ENCODE data around the gene DLGAP1. TPM values are rescaled to one million over a fixed set of nuclear protein-coding genes. Genes with fewer than 3 reads are reported as not detected.
A peak's percentile ranks its signal among the peaks of the same experiment; 100 is the strongest.

Gene DLGAP1
- total RNA-seq, 1 donor from 2014 or later: 0.05 TPM

GRCh38 chr18:4453567-4453873, 1.6 kb downstream of the DLGAP1 start:
- no peaks in the 10 kb centered on the region for H3K9me3 ChIP-seq (replicated peaks)
- no peak for DNase-seq
- TF ChIP-seq, protein P1, sequence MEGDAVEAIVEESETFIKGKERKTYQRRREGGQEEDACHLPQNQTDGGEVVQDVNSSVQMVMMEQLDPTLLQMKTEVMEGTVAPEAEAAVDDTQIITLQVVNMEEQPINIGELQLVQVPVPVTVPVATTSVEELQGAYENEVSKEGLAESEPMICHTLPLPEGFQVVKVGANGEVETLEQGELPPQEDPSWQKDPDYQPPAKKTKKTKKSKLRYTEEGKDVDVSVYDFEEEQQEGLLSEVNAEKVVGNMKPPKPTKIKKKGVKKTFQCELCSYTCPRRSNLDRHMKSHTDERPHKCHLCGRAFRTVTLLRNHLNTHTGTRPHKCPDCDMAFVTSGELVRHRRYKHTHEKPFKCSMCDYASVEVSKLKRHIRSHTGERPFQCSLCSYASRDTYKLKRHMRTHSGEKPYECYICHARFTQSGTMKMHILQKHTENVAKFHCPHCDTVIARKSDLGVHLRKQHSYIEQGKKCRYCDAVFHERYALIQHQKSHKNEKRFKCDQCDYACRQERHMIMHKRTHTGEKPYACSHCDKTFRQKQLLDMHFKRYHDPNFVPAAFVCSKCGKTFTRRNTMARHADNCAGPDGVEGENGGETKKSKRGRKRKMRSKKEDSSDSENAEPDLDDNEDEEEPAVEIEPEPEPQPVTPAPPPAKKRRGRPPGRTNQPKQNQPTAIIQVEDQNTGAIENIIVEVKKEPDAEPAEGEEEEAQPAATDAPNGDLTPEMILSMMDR (IDR thresholded peaks at IDR 0.05; ENCODE audit: borderline replicate concordance): no peak
- intact Hi-C loops (cut with micrococcal nuclease): no loop called here
- peak overlapping the region; percentile 58 for H3K4me3 ChIP-seq
- no peak overlapping the region for H3K27ac ChIP-seq (replicated peaks)
- H3K4me1 ChIP-seq: peaks cover 19% of the 10 kb centered on the region
- H3K27me3 ChIP-seq (ENCODE audit: low read depth): peaks cover 86% of the 10 kb centered on the region
- H3K36me3 ChIP-seq: no peaks in the 10 kb centered on the region

DNA sequence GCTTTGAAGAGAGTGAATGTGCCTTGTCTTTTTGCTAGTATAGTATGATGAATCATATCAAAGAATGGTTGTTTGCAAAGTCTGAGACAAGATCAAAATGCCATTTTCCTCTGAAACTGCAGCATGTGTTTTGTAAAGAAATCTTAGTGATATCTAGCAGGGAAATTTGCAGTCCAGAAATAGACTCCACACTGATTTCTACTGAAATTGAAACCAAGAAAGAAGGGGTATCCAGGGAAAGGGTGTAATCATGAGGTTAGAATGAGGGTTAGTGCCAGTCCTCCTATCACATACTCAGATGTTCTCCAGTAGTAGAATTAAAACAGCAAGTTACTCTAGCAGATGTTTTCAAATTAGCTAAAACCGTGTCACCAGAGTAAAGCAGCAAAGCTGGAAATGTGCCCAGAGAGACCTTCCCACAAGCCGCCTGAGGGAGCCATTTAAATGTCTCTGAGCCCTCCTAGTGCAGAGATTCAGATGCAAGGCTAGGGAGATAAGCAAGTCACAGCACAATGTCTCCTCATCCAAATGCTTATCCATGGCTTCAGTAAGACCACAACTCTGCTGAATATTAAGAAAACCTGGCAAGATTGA, 4.9 kb downstream of the DLGAP1 start:
- Histone ChIP-seq H3K9me3 (replicated peaks) (no peaks in the 10 kb centered on the region), H3K27me3 (ENCODE audit: low read depth) (peaks cover 52% of the 10 kb centered on the region), H3K4me1 (peaks cover 14% of the 10 kb centered on the region), H3K36me3 (no peaks in the 10 kb centered on the region), H3K4me3 (no peak overlapping the region), H3K27ac (replicated peaks) (no peak overlapping the region)
- TF ChIP-seq, protein P1 (IDR thresholded peaks at IDR 0.05; ENCODE audit: borderline replicate concordance): no peak
- intact Hi-C loops (cut with micrococcal nuclease): no loop called here
- DNase-seq: no peak

GRCh38 chr18:4445902-4446301, 9.2 kb downstream of the DLGAP1 start:
- DNase-seq: no peak
- intact Hi-C loops (cut with micrococcal nuclease): no loop called here
- H3K9me3 ChIP-seq (replicated peaks): no peaks in the 10 kb centered on the region
- no peaks in the 10 kb centered on the region for H3K4me1 ChIP-seq
- H3K4me3 ChIP-seq: no peak overlapping the region
- H3K27ac ChIP-seq (replicated peaks): no peak overlapping the region
- no peaks in the 10 kb centered on the region for H3K36me3 ChIP-seq
- peaks cover 10% of the 10 kb centered on the region for H3K27me3 ChIP-seq (ENCODE audit: low read depth)
- TF ChIP-seq, protein P1 (IDR thresholded peaks at IDR 0.05; ENCODE audit: borderline replicate concordance): no peak

DNA sequence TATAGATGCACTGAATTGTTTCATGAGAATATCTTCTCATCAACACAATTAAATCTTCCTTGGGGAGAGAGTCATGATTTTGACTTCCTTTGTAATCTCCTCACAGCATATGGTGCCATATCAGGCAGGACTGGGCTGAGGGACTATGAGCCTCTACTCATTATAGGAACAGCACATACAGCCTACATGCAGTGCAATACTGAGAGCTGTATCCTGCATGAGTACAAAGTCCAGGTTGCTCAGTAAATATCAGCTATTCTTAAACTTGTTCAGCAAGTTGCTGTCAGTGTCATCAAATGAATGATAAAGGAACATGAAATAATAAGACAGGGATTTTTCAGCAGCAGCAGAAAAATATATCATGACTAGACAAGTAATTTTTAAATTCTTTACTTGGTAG, 10.8 kb downstream of the DLGAP1 start:
- TF ChIP-seq, protein P1 (IDR thresholded peaks at IDR 0.05; ENCODE audit: borderline replicate concordance): no peak
- Histone ChIP-seq H3K4me1 (no peaks in the 10 kb centered on the region), H3K4me3 (no peak overlapping the region), H3K27ac (replicated peaks) (no peak overlapping the region), H3K36me3 (no peaks in the 10 kb centered on the region), H3K27me3 (ENCODE audit: low read depth) (no peaks in the 10 kb centered on the region), H3K9me3 (replicated peaks) (no peaks in the 10 kb centered on the region)
- intact Hi-C loops (cut with micrococcal nuclease): no loop called here
- DNase-seq: no peak

DNA sequence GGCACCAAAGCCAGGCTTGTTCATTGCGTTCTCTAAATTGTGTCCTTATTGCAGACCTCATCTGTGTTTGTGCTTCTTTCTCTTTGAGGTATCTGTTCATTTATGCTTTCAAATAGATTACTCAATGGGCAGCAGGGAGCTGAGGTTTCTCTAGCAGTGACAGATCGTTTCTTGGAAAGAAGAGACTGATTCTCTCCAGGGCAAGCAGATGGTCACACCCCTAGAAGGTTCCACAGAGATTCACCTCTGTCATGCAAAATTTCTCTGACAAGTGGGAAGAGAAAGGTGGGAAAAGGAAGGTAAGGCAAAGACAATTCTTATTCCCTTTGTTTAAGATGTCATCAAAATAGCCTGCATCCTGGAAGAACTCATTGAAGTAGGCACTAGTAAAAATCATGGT, 14.0 kb downstream of the DLGAP1 start:
- Histone ChIP-seq H3K4me1 (no peaks in the 10 kb centered on the region), H3K27ac (replicated peaks) (no peak overlapping the region), H3K36me3 (no peaks in the 10 kb centered on the region), H3K9me3 (replicated peaks) (no peaks in the 10 kb centered on the region), H3K4me3 (no peak overlapping the region), H3K27me3 (ENCODE audit: low read depth) (no peaks in the 10 kb centered on the region)
- TF ChIP-seq, protein P1 (IDR thresholded peaks at IDR 0.05; ENCODE audit: borderline replicate concordance): no peak
- intact Hi-C loops (cut with micrococcal nuclease): no loop called here
- DNase-seq: no peak
